GM21381 (cell line): ENCODE data around the gene DYRK2.

Source experiments
- ATAC-seq: cut with Tn5 transposase; IDR thresholded peaks from one replicate; pipeline ENCODE4 v1.9.1; 2021; ENCODE audit warnings: mild to moderate bottlenecking, moderate library complexity; ENCODE audit not compliant: unreplicated experiment

Gene DYRK2

GRCh38 chr12:67648521-67649260 lies at the start of gene DYRK2:
Gene DYRK2 (plus strand): TSS chr12:67648745. CDS start chr12:67649134, 389 bp downstream.
- ATAC-seq: peak; percentile 44

GRCh38 chr12:67599691-67600090 lies 48.9 kb upstream of the DYRK2 start:
- ATAC-seq: no peak

GRCh38 chr12:67601126-67601525 lies 47.4 kb upstream of the DYRK2 start:
- ATAC-seq: no peak

- no peak for ATAC-seq
Measured at GRCh38 chr12:67609226-67609870, 39.2 kb upstream of the DYRK2 start.

GRCh38 chr12:67613040-67613439 lies 35.5 kb upstream of the DYRK2 start:
- no peak for ATAC-seq

- no peak for ATAC-seq
Measured at GRCh38 chr12:67617629-67618028, 30.9 kb upstream of the DYRK2 start.

- no peak for ATAC-seq
Measured at GRCh38 chr12:67618303-67618702, 30.2 kb upstream of the DYRK2 start.

GRCh38 chr12:67621112-67621511 lies 27.4 kb upstream of the DYRK2 start:
- no peak for ATAC-seq

- no peak for ATAC-seq
Measured at GRCh38 chr12:67621926-67622325, 26.6 kb upstream of the DYRK2 start.

GRCh38 chr12:67623259-67623658 lies 25.3 kb upstream of the DYRK2 start:
- ATAC-seq: no peak

- ATAC-seq: no peak
Measured at GRCh38 chr12:67624355-67624754, 24.2 kb upstream of the DYRK2 start.

GRCh38 chr12:67625004-67625403 lies 23.5 kb upstream of the DYRK2 start:
- ATAC-seq: no peak

- no peak for ATAC-seq
Measured at GRCh38 chr12:67626156-67626555, 22.4 kb upstream of the DYRK2 start.

- peak; percentile 93 for ATAC-seq
Measured at GRCh38 chr12:67630373-67631088, 18.0 kb upstream of the DYRK2 start.

- ATAC-seq: no peak
Measured at GRCh38 chr12:67632005-67632404, 16.5 kb upstream of the DYRK2 start.

GRCh38 chr12:67633024-67633610 lies 15.4 kb upstream of the DYRK2 start:
- ATAC-seq: no peak

- no peak for ATAC-seq
Measured at GRCh38 chr12:67633708-67634107, 14.8 kb upstream of the DYRK2 start.

GRCh38 chr12:67634303-67634761 lies 14.2 kb upstream of the DYRK2 start:
- ATAC-seq: no peak

- no peak for ATAC-seq
Measured at GRCh38 chr12:67637718-67638117, 10.8 kb upstream of the DYRK2 start.

- ATAC-seq: no peak
Measured at GRCh38 chr12:67638694-67639093, 9.9 kb upstream of the DYRK2 start.

GRCh38 chr12:67640863-67641262 lies 7.7 kb upstream of the DYRK2 start:
- no peak for ATAC-seq
